ENCODE data around the gene SLC66A2. TPM values are rescaled to one million over a fixed set of nuclear protein-coding genes. Genes with fewer than 3 reads are reported as not detected.

SLC66A2 gene
- total RNA-seq, 4 donors from 2014 or later: 30.4 to 49.6 (median 35.1) TPM

DNA sequence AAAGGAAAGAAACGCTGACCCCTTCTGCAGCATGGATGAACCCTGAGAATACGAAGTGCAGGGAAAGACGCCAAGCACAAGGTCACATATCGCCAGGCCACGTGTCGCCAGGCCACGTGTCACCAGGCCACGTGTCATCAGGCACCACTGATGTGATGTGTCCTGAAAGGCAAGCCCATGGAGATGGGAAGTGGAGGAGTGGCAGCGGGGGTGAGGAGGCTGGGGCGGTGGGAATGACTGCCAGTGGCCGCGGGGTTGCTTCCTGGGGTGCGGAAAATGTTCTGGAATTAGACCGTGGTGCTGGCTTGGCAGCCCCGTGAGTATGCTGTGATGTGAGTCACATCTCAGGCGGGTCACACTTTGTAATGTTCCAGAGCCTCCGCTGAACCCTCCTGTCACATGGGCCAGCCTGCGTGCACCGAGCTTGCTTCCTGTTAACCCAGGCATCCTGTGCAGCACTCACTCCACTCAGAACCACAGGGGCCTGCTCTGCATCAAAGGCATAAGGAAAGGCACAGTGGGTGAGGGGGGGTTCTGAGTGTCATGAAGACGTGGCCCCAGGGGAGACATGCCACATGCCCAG lies 39.0 kb downstream of the SLC66A2 start:
- no peak for TF ChIP-seq POLR2A (IDR thresholded peaks at IDR 0.05)
- TF ChIP-seq, protein P1, sequence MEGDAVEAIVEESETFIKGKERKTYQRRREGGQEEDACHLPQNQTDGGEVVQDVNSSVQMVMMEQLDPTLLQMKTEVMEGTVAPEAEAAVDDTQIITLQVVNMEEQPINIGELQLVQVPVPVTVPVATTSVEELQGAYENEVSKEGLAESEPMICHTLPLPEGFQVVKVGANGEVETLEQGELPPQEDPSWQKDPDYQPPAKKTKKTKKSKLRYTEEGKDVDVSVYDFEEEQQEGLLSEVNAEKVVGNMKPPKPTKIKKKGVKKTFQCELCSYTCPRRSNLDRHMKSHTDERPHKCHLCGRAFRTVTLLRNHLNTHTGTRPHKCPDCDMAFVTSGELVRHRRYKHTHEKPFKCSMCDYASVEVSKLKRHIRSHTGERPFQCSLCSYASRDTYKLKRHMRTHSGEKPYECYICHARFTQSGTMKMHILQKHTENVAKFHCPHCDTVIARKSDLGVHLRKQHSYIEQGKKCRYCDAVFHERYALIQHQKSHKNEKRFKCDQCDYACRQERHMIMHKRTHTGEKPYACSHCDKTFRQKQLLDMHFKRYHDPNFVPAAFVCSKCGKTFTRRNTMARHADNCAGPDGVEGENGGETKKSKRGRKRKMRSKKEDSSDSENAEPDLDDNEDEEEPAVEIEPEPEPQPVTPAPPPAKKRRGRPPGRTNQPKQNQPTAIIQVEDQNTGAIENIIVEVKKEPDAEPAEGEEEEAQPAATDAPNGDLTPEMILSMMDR (IDR thresholded peaks at IDR 0.05): no peak
- intact Hi-C loops (cut with DNase I): no loop called here
- Histone ChIP-seq H3K36me3 (peaks cover 0 to 83% (median 4%) of the 10 kb centered on the region in 3 donors), H3K4me3 (no peak overlapping the region), H3K27ac (no peak overlapping the region), H3K9me3 (no peaks in the 10 kb centered on the region), H3K27me3 (no peaks in the 10 kb centered on the region), H3K4me1 (no peaks in the 10 kb centered on the region)
- WGBS, 2 donors: 85 to 93% methylated on average over 5 to 18 of the region's 20 CpGs
- DNase-seq: no peak

DNA sequence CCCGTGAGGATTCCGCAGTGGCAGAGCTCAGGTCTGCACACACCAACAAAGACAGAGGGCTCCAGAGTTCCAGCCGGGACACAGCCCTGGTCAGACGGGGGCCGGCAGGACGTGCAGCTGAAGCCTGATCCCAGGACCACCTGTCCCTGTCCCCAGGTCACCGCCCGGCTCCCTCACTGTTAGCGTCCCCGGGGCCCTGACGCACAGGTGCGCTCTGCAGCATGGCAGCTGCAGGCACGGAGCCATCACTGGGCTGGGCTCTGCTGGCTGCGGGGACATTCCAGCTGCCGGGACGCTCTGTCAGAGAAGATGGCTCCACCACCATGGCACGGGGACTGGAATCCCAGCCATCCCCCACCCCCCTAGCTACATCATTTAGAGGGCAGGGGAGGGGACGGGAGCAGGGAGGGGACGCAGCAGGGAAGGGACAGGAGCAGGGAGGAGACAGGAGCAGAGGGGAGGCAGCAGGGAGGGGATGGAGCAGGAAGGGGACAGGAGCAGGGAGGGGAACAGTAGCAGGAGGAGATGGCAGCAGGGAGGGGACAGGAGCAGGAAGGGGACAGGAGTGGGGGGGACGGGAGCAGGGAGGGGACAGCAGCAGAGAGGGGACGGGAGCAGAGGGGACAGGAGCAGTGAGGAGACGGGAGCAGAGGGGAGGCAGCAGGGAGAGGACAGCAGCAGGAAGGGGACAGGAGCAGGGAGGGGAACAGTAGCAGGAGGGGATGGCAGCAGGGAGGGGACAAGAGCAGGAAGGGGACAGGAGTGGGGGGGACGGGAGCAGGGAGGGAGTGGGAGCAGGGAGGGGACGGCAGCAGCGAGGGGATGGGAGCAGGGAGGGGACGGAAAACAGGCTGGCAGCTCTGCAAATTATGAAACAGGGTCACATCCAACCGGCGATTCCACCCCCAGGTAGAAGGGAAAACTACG lies 39.8 kb downstream of the SLC66A2 start:
- intact Hi-C loops (cut with DNase I): no loop called here
- Histone ChIP-seq H3K4me3 (no peak overlapping the region), H3K9me3 (no peaks in the 10 kb centered on the region), H3K36me3 (peaks cover 0 to 77% (median 0%) of the 10 kb centered on the region in 3 donors), H3K4me1 (no peaks in the 10 kb centered on the region), H3K27ac (no peak overlapping the region), H3K27me3 (no peaks in the 10 kb centered on the region)
- 84 to 85% methylated on average over 10 to 11 of the region's 29 CpGs for WGBS, 2 donors
- no peak for DNase-seq
- TF ChIP-seq, protein P1 (IDR thresholded peaks at IDR 0.05): no peak
- TF ChIP-seq POLR2A (IDR thresholded peaks at IDR 0.05): no peak

DNA sequence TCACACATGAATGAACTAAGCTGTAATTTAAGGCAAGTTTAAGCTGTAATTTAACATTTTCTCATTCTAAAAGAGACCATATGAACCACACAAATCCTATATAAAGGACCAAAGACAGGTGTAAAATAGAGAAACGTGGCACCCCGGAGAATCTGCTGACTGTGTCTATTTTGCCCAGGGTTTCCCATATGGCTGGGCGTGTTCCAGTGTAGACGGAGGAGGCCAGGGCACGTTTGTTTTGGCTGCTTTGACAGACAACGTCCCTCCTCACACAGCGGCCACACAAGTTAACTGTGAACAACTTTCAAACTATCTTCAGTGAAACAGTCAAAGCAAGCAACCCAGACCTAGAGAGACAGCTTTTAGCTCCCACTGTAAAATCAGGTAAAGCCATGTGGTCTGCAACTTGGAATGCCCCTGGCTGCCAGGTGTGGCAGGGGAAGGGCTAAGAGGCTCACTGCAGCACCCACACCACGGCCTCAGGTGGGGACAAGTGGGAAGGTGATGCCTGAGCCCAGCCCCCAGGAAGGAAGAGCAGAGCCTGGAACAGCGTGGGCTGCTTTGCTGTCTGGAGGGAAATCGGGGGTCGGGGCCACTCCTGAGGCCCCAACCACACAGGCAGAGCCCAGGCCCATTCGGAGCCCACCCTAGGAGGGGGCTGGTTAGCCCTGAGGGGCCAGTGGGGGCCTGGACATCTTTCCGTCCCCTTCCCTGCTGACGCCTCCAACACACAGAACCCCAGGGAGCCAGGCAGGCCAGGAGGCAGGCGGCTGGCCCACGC lies 40.7 kb downstream of the SLC66A2 start:
- Histone ChIP-seq H3K4me3 (no peak overlapping the region), H3K4me1 (peaks cover 0 to 5% (median 0%) of the 10 kb centered on the region in 3 donors), H3K9me3 (no peaks in the 10 kb centered on the region), H3K36me3 (peaks cover 0 to 70% (median 0%) of the 10 kb centered on the region in 3 donors), H3K27me3 (no peaks in the 10 kb centered on the region), H3K27ac (no peak overlapping the region)
- no peak for DNase-seq
- TF ChIP-seq, protein P1 (IDR thresholded peaks at IDR 0.05): no peak
- TF ChIP-seq POLR2A (IDR thresholded peaks at IDR 0.05): no peak
- intact Hi-C loops (cut with DNase I): no loop called here
- WGBS, 2 donors: 77 to 87% methylated on average over 4 to 8 of the region's 16 CpGs

DNA sequence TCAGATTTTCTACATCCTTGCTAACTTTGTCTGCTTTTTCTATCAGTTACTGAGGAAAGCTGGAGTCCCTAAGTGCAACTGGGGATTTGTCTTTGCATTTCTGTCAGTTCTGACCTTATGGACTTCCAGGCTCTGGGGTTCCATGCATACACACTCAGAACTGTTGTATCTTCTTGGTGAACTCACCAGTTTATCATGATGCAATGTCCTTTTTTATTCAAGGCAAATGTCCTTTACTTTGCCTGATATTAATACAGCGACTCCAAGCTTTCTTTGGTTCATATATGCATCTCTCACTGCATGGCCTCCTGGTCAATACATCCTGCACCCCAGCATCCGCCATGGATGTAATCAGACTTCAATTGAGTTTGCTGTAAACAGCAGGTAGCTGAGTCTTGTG lies 44.7 kb downstream of the SLC66A2 start:
- Histone ChIP-seq H3K4me3 (no peak overlapping the region), H3K4me1 (peaks cover 0 to 21% (median 3%) of the 10 kb centered on the region in 3 donors), H3K9me3 (peaks cover 0 to 6% (median 0%) of the 10 kb centered on the region in 3 donors), H3K27ac (no peak overlapping the region), H3K36me3 (peaks cover 9 to 69% (median 14%) of the 10 kb centered on the region in 3 donors), H3K27me3 (no peaks in the 10 kb centered on the region)
- no peak for DNase-seq
- intact Hi-C loops (cut with DNase I): no loop called here
- TF ChIP-seq, protein P1 (IDR thresholded peaks at IDR 0.05): no peak
- no peak for TF ChIP-seq POLR2A (IDR thresholded peaks at IDR 0.05)
- WGBS, 2 donors: 98 to 100% methylated on average over 2 of the region's 2 CpGs
